Dermis microvascular lymphatic vessel endothelial cell (primary cell): ENCODE data around the gene HABP4. TPM values are rescaled to one million over a fixed set of nuclear protein-coding genes. Genes with fewer than 3 reads are reported as not detected.
"Not testable (repeated sequence)": the region's sequence is repeated elsewhere in the genome, so short reads cannot be mapped to it uniquely, and the experiment has no call there.

ENCODE experiments used
- DNase-seq, 2 donors: peaks; one replicate each; pipeline versions ENCODE4 v3.0.0 to v3.0.0-alpha.2; 2010; ENCODE audit warnings: low read depth in 2 of 2
- total RNA-seq: library from RNA; depleted of rRNA; stranded (reverse); fragments of >200 nt; gene quantifications from 2 replicates; pipeline ENCODE4 v1.2.1, GENCODE V29; 2014

Gene HABP4
- total RNA-seq, 1 donor from 2014 or later = 6.0 TPM

DNA sequence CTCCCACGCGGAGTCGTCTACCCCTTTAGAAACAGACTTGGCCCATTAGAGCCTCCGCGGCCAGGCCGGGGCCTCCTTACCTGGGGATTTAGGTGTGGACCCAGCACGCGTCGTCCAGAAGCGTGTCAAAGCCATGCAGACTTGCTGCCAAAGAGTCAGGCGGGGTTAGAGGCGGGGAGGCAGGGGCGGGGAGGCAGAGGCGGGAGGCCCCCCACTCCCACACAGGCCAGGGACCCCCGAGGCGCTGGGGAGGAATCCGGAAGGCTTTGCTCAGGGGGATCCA lies 47.1 kb downstream of the HABP4 start:
- no peak for DNase-seq

DNA sequence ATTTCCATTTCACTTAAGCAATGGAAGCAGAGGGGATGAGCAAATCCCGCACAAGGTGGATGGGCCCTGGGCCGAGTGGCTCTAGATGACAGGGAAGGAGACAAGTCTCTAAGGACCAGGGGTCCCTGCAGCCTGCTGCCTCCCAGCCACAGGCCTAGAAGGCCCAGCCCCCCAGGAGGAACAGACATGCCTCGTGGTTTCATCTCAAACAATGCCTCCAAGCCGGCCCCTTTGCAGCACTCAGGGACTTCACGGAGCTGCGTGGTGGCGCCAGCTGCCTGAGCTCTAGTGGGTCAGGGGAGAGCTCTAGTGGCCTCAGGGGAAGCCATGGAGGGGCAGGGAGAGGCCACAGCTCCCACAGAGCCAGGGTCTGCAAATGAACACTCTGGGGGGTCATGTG lies 48.8 kb downstream of the HABP4 start:
- DNase-seq = no peak

DNA sequence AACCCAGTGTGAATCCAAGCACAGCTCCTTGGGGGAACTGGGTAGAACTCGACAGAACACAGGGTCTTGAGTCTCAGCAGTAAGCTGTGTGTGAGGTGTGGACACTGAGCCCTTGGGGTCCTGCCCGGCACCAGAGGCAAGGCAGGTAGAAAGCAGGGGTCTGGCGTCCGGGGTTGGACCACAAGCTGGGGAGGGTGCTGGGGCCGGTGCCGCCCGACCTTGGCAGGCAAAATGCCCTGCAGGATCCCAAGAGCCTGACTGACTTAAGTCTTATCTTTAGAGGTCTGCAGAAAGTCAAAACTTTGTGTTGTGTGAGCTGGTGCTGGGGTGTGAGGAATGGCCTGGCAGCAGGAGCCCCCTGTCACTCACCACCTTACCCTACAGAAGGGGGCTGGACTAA lies 49.3 kb downstream of the HABP4 start:
- no peak for DNase-seq

DNA sequence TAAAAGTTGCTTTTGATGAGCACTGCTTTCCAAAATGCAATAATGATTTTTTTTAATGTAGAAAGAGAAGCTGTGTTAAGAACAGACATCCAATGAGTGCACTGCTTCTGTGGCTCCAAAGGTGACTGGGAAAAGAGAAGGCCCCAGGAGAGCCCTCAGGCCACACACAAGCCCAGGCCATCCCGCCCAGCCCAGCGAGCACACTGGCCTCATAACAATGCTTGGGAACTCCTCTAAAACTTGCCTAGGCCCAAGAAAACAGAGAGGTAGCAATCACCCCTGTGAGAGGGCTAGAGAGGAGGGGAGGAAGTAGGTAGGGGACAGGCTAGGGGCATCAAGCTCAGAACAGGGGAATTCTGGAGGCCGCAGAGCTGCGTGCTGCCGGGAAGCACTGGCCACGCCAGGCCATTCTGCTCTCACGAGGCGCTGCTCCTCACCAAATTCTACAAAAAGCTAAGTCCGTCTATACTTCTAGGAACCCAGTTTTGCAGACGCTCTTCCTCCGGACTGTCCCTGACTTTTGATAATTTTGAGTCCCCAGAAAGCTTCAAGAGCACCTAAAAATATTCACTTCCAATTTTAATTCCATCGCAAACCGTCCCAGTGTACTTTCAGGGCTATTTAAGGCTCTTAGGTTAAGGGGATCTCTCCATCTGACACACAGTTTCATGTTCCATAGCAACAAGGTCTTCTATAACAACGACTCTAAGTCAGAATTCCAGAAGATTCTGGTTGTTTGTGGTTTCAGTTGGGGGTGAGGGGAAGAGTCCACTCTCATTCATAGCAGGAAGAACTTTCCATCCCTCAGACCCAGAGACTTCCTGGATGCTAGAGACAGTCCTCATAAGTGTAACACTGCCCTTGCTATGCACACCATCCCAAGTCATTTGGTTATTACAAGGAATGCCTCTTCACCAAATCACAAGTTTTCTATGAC lies 51.0 kb downstream of the HABP4 start:
- no peak for DNase-seq

DNA sequence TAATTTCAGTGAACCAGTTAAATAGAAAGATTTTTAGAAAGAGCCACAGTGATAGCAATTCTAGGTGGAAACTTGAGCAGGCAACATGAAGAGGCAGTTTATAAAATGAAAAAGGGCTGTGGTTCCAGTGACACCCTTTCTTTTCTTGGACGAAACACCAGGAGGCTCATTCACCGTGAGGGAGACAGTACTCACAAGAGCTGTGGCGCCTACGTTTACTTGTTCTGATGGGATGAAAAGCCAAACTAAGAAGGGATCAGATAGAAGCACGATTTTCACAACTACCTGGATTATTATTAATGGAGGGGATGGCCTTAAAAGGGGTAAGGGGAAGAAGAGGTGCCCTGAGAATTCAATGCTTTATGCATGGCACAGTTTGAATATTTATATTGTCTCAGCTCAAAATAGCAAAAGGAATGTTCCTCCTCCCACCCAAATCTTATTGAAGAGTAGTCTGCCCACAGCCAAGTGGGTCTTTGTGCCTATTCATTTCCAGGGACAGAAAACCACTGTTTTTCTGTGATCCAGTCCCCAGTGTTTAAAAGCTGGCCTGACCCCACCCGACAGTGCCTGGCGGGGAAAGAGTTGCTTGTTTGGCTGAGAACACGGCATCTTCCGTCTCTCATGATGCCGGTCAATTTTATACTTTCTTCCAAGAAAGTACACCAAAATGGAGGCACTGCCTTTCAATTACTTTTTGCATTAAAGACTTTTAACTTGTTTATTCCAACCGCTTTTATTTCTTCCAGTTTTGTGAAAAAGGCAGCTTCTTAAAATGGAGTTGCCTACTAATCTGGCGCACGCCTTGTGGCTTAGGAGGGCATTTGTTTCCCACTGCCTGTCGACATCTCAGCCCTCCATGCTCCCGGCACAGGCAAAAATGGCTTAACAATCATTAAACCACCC lies 51.9 kb downstream of the HABP4 start:
- no peak for DNase-seq

DNA sequence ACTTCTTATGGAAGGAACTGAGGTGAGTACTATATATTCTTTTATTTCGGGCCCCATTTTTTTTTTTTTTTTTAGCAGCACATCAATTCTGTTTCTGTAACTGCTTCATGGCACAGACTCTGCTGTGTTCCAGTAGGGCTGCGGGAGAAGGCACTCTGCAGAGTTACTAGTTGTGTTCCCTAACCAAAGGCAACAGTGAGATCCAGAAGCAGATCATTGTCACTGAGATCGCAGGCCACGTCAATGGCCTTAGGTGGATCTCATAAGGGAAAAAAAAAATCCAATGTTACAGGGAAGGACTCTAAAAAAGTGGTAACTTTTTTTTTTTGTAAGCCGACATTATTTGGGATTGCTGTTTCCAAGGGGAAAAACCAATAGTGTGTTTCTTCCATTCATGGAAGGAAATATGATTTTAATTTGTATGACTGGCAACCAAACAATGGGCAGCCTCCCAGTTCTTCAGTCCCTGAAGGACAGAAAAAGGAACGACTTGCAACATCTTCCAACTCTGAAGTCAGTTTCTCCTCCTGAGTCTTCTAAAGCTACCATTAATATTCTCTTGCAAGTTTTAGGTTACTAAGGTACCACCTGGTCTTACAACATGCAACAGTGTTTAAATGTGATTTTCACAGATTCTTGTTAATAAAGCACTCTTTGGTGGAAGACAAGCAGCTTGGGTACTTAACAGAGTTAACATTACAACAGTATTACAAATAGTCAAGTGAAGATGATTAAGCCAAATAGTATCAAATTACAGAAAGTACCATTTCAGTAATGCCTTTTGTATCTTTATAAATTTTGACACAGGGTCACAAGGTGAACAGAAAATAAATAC lies 52.8 kb downstream of the HABP4 start:
- DNase-seq = no peak

DNA sequence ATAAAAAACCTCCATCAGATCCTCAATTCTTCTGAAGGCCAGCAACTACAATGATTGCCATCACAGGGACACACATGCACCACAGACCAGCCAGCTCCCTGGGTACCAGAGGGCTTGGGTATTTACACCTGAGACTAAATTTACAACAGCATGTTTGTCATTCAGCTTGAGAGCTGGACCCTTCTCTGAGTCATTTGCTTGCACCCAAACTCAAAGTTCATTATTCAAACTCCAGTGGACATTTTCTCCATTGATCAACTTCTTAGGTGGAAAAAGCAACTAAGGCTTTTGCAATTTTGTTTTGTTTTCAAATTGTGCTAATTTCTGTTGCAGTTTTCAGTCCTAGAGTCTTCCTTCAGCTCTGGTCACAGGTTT lies 53.4 kb downstream of the HABP4 start:
- not testable (repeated sequence) for DNase-seq

DNA sequence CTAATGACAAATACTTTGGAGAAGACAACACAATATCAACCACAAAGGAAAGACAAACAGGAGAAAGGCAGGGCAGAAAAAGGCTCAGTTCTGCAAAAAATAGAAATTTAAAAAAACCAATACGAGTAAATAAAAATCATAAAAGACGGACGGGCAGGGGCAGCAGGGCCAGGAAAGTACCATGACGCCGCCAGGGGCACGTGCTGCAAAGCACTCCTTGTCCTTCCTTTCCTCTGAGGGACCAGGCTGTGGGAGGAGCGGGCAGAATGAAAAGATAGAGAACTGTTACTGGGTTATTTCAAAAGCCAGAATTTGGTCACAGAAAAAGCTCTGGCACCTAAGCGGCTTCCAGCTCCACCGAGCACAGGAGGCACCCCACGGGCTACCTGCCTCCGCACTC lies 53.9 kb downstream of the HABP4 start:
- DNase-seq = no peak

DNA sequence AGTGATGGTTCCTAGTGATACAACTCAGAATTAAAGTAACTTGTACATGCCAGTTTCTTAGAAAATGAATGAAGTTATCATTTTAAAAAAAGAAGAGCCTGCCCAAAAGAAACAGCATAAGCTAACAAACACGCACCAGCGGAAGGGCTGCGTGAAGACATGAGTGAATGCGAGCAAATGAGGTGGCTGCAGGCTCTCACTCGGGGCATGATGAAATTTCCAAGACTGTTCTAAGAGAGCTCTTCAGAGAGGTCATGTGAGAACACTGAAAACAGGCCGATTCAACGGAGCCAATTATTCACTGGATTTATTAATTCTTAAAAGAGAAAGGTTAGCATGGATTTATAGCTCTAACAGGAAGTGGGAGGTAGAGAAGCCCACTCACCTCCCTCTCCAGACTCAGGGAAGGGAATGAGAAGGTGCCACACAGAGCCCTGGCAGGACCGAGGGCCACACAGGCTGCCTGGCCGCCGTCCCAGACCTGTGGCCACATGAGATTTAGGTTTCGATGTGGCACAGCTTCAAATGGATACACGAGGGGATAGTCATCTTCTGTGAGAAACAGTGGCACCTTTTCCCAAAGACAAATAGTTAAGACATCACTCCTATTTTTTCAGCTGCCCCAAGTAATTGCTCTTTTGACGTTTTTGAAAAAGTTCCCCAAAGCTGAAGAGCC lies 55.5 kb downstream of the HABP4 start:
- no peak for DNase-seq

DNA sequence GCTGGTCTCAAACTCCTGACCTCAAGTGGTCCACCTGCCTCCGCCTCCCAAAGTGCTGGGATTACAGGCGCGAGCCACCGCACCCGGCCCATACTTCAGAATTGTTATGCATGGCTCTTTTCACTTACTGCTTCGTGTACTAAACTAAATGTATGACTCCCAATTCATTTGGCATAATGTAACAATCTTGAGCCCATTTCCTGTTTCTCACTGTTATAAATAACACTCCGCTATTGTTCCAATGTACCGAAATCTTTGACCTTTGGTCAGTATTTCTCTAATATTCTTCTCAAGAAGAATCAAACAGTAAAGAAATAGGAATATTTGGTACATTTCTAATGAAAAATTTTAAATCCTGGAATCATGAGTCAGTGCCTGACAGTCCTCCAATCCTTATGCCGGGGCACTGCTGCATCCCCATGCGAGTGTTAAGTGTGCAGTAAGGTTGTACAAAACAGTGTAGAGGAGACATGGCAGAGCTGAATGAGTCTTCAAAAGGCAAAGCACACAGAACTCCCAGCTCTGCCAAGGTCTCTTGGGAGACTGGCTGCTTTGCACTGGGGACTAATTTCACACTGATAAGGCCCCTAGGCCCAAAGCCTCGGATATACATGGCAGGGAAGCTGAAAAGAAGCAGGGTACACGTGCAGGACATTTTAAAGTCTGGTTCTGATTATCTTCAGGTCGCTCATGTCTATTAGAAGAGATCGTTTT lies 58.4 kb downstream of the HABP4 start:
- DNase-seq = peak in 1 of 2 donors; percentile 65

DNA sequence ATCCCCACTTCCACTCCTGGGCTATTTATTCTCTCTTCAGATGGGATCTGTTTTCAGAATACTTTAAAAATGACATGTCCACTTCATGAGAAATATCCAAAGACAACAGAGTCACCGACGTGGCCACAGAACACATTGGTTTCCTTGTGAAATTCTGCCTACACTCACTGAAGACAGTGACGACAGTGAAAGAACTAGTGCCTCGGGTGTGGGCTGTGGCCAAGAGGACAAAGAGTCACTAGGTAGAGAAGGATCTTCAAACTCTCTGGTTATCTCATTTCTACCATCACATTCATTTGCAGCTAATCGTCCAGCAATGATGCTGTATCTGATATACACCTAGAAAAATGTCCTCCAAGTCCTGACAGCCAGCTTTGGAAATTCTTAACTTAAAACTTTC lies 59.1 kb downstream of the HABP4 start:
- DNase-seq = no peak

DNA sequence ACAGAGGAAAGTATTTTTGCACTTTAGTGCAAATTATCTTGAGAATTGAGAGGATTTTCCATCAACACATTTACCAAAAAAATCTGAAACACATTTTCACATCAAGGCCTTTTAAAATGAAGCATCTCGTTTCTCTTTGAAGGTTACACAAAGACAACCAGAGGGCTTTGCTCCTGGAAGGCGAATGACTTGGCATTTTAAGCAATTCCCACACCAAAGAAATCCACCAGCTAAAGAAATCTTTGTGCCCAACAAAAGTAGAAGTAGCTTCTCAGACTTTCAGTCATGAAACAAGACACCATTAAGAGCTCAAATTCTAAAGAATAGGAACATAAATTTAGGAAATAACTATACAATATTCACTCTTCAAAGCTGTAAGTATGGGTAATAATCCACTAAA lies 59.9 kb downstream of the HABP4 start:
- DNase-seq = no peak

DNA sequence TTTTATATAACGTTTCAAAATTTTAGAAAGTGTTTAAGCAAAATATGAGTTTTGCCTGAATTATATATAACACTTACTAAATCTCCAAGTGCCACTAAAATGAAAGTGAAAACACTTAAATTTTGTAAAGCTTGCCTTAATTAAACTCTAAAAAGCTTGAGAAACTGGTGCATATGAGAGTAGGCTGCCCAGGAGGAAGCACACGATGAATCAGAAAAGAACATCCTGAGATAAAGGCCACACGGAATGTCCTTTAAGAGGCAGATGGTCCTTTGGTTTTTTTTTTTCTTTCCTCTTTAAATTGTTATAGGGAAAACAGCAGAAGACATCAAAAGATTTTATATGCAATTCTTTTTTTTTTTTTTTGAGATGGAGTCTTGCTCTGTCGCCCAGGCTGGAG lies 60.3 kb downstream of the HABP4 start:
- no peak for DNase-seq

DNA sequence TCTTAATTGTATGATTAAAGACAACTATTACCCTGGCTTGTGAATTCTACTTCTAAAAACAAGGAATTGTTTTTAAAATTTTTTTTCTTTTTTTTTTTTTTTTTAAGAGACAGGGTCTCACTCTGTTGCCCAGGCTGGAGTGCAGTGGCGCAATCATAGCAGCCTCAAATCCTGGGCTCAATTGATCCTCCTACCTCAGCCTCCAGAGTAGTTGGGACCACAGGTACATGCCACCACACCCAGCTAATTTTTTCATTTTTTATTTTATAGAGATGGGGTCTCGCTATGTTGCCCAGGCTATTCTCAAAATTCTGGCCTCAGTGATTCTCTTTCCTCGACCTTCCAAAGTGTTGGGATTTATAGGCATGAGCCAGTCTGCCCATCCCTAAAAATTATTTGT lies 62.3 kb downstream of the HABP4 start:
- DNase-seq = no peak

DNA sequence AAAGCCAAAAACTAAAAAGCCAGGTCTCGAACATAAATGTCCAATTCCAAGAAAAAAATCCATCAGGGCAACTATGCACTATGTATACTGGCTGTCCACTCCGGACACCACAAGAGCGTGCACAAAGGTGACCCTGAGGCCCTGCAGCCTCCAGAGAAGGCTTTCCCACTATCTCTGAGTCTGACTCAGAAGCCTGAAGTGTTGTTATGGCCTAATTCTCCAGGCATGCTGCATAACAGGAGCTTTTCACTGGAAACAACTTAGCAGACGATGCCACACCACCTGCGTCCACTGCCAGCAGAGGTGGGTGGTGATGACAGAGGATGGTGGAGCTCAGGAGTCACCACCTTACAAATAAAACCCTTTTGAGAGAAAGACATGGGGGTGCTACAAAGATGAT lies 63.7 kb downstream of the HABP4 start:
- no peak for DNase-seq

DNA sequence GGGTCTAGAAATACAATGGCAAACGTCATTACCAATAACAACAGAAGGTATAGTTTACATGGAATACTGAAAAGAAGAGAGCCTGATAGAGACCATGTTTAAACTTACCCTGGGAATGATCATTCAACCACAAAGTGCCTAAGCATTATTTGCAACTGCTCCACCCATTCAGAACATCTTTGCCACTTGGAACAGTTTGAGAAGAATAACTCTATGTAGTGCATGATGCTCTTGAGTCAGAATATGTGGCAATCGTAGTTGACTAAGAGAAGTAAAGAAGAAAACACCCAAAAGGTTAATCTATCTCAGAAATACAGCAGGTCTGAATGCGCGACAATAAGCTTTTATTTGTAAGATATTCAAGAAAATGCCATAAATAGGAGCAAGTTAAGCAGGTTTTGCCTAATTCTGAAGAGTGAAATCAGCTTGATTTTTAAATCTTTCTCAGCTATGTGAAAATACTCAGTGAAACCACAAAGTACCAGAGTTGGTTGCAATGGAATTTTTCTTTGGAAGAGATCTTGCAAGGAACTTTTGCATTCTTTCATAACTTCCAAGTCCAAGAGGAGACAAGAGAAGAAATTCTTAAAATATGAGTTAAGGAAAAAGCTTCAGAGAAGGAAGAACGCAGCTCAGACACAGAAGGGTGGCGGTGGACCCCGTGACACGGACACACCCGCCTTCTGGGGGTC lies 64.3 kb downstream of the HABP4 start:
- DNase-seq = no peak

DNA sequence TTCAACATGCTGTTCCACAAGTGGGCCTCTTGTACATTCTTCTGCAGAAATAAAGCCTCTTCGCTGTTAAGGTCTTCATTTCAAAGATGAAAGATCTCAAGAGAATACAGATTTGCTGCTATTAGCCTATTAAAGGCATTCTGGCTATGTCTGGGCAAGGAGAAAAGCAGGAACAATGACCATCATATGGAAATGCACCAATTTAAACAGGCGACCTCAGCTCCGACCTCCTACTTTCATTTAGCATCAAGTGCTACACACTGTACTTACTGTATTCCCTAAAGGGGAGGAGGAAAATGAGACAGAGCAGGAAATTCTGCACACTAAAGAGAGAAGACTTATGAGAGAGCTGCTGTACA lies 64.8 kb downstream of the HABP4 start:
- DNase-seq = no peak

DNA sequence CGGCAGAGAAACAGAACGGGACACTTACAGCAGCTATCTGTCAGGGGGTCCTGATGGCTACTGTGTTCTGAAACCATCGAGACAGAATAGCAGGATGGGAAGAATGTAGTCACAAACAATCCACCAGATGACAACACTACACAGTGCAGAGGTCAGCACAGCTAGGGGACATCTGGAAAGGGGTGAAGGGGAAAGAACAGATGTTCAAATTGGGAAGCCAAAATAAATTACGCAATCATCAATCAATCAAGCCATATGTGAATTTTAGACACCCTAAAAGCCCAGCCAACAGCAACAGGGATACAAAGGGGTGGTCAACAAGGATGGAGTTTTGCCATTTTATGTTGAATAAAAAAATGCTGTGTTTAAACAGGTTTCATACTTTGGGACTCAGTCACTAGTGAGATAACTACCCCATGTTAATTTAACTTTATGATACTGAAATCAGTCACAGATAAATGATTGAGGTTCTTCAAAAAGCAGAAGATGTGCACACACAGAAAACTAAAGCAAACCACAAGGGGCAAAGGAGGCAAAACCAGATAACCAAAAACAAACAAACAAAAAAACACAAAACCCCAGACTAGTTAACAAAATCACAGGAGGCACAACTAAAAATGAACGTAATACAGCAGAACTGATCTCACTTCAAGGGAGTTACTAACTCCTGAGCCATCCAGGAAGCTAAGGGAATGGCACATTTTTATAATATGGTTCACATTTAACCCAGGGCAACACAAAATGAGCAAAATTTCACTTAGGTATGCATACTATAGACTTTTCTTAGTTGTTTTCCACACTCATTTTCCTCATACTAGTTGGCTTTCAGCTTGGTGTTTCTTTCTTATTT lies 65.9 kb downstream of the HABP4 start:
- no peak for DNase-seq

DNA sequence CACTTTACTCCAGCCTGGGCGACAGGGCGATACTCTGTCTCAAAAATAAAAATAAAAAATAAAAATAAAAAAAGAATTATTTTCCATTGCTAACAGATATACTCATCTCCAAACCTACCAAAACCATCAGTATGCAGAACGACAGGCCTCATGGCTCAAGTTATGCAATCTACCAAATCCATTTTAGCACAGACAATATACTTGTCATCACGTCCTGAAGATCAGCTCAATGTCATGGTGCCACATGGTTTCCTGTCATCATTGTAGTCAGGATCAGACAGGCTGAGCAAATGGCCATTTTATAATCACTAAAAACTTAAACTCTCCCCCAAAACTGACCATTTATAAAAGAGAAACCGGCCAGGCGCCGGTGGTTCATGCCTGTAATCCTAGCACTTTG lies 69.1 kb downstream of the HABP4 start:
- DNase-seq = no peak
